Suprapubic skin (tissue), 4 donors: ENCODE data around the gene KRT23. TPM values are rescaled to one million over a fixed set of nuclear protein-coding genes. Genes with fewer than 3 reads are reported as not detected.

Experiments
- DNase-seq, 2 donors: peaks; one replicate each; pipeline ENCODE4 v3.0.0-alpha.2; 2019; ENCODE audit warnings: low spot score in 2 of 2
- H3K27ac ChIP-seq: fragments of 200-600 bp; sonication (generic); one replicate; pipeline ENCODE4 v1.5.1; 2019
- H3K27me3 ChIP-seq: fragments of 200-600 bp; sonication (generic); one replicate; pipeline ENCODE4 v1.5.1; 2019
- H3K36me3 ChIP-seq: fragments of 200-600 bp; sonication (generic); one replicate; pipeline ENCODE4 v1.5.1; 2019
- H3K4me1 ChIP-seq: fragments of 200-600 bp; sonication (generic); one replicate; pipeline ENCODE4 v1.5.1; 2019
- H3K4me3 ChIP-seq: fragments of 200-600 bp; sonication (generic); one replicate; pipeline ENCODE4 v1.5.1; 2019; ENCODE audit warnings: mild to moderate bottlenecking
- H3K9me3 ChIP-seq: fragments of 200-600 bp; sonication (generic); one replicate; pipeline ENCODE4 v1.5.1; 2019
- EP300 ChIP-seq: sonication (generic); formaldehyde crosslinking; IDR thresholded peaks from one replicate; pipeline ENCODE4 v1.6.1; 2017; ENCODE audit warnings: antibody characterized with exemption
- POLR2A ChIP-seq, 2 donors: fragments of 450-650 bp; IDR thresholded peaks; one replicate each; pipeline ENCODE4 v1.6.1; 2017; ENCODE audit warnings: antibody characterized with exemption in 2 of 2, mild to moderate bottlenecking in 2 of 2, moderate library complexity in 2 of 2
- POLR2AphosphoS5 ChIP-seq, 3 donors: sonication (generic); formaldehyde crosslinking; IDR thresholded peaks; one replicate each; pipeline ENCODE4 v1.6.1; 2017; ENCODE audit warnings: antibody characterized with exemption in 3 of 3
- WGBS: methylation state at CpG from one replicate; pipeline ENCODE4 v1.1.5; 2018; 5-methylcytosine and 5-hydroxymethylcytosine counted together
- total RNA-seq, 4 donors: library from RNA; depleted of rRNA; stranded (reverse); fragments of >200 nt; gene quantifications; one replicate each; pipeline ENCODE4 v1.1.0, GENCODE V29; 2016
- TF ChIP-seq, protein P1 (sequence below), 2 donors: fragments of 200-600 bp in 1 of 2; fragments of 450-650 bp in 1 of 2; sonication (generic) in 1 of 2; IDR thresholded peaks; one replicate each; pipeline ENCODE4 v1.5.1; 2016 to 2019; ENCODE audit warnings: antibody characterized with exemption in 2 of 2, mild to moderate bottlenecking in 1 of 2, moderate library complexity in 1 of 2

The KRT23 gene
- 100 to 1,000 TPM in 3 of 4 donors, 10 to 100 TPM in 1; 84.6 to 310 (median 217) TPM for total RNA-seq

- H3K4me3 ChIP-seq: peak within 1 kb of the TSS; percentile 36
- H3K27ac ChIP-seq: peak within 1 kb of the TSS; percentile 78
- H3K36me3 ChIP-seq: no peaks in the 10 kb centered on the region
- peaks cover 4% of the 10 kb centered on the region for H3K27me3 ChIP-seq
- H3K9me3 ChIP-seq: no peaks in the 10 kb centered on the region
- DNase-seq: no peak
- 44% methylated on average over 9 of the region's 9 CpGs for WGBS
- H3K4me1 ChIP-seq: peaks cover 17% of the 10 kb centered on the region
- no peak for TF ChIP-seq POLR2AphosphoS5 (IDR thresholded peaks at IDR 0.05)
Observed at GRCh38 chr17:40937384-40937819, at the start of gene KRT23. KRT23 (minus strand) TSS chr17:40937646; CDS start chr17:40936603, 1,043 bp downstream.

DNA sequence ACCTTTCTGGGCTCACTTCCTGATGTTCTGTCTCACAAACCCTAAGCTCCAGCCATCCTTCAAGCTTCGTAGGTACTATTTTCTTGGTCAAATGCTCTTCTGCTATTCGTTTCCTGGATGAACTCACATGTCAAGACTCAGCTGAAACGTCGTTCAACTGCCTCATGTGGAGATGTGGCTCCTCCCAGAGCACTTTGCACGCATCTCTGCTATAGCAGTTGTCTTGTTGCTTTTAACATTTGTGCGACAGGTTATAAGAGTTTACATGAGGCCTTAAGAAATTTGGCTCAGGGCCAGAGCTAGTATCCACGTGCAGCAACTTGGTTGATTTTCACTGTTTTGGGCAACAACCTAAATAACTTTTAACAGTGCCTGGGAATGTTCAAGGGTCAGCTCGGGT lies 49.5 kb upstream of the KRT23 start:
- TF ChIP-seq POLR2AphosphoS5 (IDR thresholded peaks at IDR 0.05) (no peak), EP300 (no peak), POLR2A (IDR thresholded peaks at IDR 0.05) (no peak)
- TF ChIP-seq, protein P1, sequence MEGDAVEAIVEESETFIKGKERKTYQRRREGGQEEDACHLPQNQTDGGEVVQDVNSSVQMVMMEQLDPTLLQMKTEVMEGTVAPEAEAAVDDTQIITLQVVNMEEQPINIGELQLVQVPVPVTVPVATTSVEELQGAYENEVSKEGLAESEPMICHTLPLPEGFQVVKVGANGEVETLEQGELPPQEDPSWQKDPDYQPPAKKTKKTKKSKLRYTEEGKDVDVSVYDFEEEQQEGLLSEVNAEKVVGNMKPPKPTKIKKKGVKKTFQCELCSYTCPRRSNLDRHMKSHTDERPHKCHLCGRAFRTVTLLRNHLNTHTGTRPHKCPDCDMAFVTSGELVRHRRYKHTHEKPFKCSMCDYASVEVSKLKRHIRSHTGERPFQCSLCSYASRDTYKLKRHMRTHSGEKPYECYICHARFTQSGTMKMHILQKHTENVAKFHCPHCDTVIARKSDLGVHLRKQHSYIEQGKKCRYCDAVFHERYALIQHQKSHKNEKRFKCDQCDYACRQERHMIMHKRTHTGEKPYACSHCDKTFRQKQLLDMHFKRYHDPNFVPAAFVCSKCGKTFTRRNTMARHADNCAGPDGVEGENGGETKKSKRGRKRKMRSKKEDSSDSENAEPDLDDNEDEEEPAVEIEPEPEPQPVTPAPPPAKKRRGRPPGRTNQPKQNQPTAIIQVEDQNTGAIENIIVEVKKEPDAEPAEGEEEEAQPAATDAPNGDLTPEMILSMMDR (IDR thresholded peaks at IDR 0.05): no peak
- H3K27me3 ChIP-seq: no peaks in the 10 kb centered on the region
- DNase-seq: no peak
- no peaks in the 10 kb centered on the region for H3K9me3 ChIP-seq
- 38% methylated on average over 8 of the region's 8 CpGs for WGBS
- no peak overlapping the region for H3K4me3 ChIP-seq
- peaks cover 3% of the 10 kb centered on the region for H3K4me1 ChIP-seq
- H3K27ac ChIP-seq: no peak overlapping the region
- H3K36me3 ChIP-seq: no peaks in the 10 kb centered on the region

- 69% methylated on average over 3 of the region's 3 CpGs for WGBS
- Histone ChIP-seq H3K4me1 (peaks cover 3% of the 10 kb centered on the region), H3K4me3 (no peak within 1 kb of the TSS), H3K9me3 (no peaks in the 10 kb centered on the region), H3K36me3 (no peaks in the 10 kb centered on the region), H3K27me3 (no peaks in the 10 kb centered on the region), H3K27ac (no peak within 1 kb of the TSS)
- no peak for DNase-seq
- TF ChIP-seq POLR2A (IDR thresholded peaks at IDR 0.05) (no peak), EP300 (no peak), POLR2AphosphoS5 (IDR thresholded peaks at IDR 0.05) (no peak)
- TF ChIP-seq, protein P1 (IDR thresholded peaks at IDR 0.05): no peak
Observed at GRCh38 chr17:40984226-40984625, 46.8 kb upstream of the KRT23 start, which contains the start of gene KRT40. KRT40 (minus strand) TSS chr17:40984326; CDS start chr17:40984273, 53 bp downstream.

DNA sequence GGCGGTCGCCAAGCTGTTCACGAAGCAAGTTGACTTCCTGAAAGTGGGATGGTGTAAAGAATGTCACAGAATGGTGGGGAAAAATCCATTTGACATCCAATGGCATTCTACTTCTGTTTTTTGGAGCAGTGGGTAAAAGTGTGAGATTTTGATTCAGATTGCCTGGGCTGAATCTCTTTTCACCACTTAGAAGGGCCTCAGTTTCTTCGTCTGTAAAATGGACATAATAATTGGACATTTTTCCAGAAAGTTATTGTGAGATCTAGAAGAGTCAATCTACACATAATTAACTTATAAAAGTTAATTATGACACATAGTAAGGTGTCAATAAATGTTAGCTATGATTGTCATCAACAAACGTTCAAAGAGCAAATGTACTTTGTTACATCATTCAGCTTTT lies 43.7 kb upstream of the KRT23 start:
- H3K36me3 ChIP-seq: no peaks in the 10 kb centered on the region
- WGBS: 65% methylated on average over 5 of the region's 5 CpGs
- TF ChIP-seq POLR2AphosphoS5 (IDR thresholded peaks at IDR 0.05): no peak
- TF ChIP-seq EP300: no peak
- no peak for TF ChIP-seq POLR2A (IDR thresholded peaks at IDR 0.05)
- TF ChIP-seq, protein P1 (IDR thresholded peaks at IDR 0.05): no peak
- H3K9me3 ChIP-seq: no peaks in the 10 kb centered on the region
- DNase-seq: no peak
- no peaks in the 10 kb centered on the region for H3K4me1 ChIP-seq
- H3K27me3 ChIP-seq: no peaks in the 10 kb centered on the region
- no peak overlapping the region for H3K27ac ChIP-seq
- H3K4me3 ChIP-seq: no peak overlapping the region

GRCh38 chr17:40980596-40980995 lies 43.1 kb upstream of the KRT23 start:
- H3K4me3 ChIP-seq: no peak overlapping the region
- WGBS: 28% methylated on average over 8 of the region's 8 CpGs
- H3K27me3 ChIP-seq: no peaks in the 10 kb centered on the region
- DNase-seq: no peak
- TF ChIP-seq, protein P1 (IDR thresholded peaks at IDR 0.05): no peak
- TF ChIP-seq POLR2A (IDR thresholded peaks at IDR 0.05): no peak
- TF ChIP-seq POLR2AphosphoS5 (IDR thresholded peaks at IDR 0.05): no peak
- no peak for TF ChIP-seq EP300
- no peaks in the 10 kb centered on the region for H3K4me1 ChIP-seq
- H3K9me3 ChIP-seq: no peaks in the 10 kb centered on the region
- H3K36me3 ChIP-seq: no peaks in the 10 kb centered on the region
- H3K27ac ChIP-seq: no peak overlapping the region

DNA sequence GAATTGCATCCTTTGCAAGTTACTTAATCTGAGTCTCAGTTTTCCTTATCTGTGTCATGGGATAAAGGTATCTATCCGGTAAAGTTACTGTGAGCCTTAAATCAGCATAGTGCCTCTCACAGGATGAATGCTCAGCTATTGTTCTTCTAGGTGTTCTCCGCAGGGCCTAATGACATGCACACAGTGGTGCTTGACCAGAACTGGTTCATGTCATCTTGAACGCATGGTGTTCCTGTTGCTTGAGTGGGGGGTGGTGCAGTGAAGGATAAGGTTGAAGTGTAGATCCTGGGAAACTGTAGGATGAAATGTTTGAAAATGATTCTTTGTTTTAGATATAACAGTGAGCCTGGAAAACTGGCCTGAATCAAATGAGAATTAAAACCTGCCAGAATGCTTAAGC lies 42.7 kb upstream of the KRT23 start:
- no peaks in the 10 kb centered on the region for H3K4me1 ChIP-seq
- no peak for TF ChIP-seq POLR2AphosphoS5 (IDR thresholded peaks at IDR 0.05)
- TF ChIP-seq EP300: no peak
- H3K4me3 ChIP-seq: no peak overlapping the region
- H3K9me3 ChIP-seq: no peaks in the 10 kb centered on the region
- no peak for DNase-seq
- no peaks in the 10 kb centered on the region for H3K36me3 ChIP-seq
- H3K27me3 ChIP-seq: no peaks in the 10 kb centered on the region
- H3K27ac ChIP-seq: no peak overlapping the region
- 87% methylated on average over 3 of the region's 3 CpGs for WGBS
